T-cell (primary cell): Measurements from ENCODE around the gene SPECC1. TPM values are rescaled to one million over a fixed set of nuclear protein-coding genes. Genes with fewer than 3 reads are reported as not detected.

Experiments
- ATAC-seq, 4 experiments: fragments of 200-7000 bp in 3 of 4; fragments of 150-1000 bp in 1 of 4; cut with Tn5 transposase; replicated peaks in 1 of 4; 1 replicate in 3 of 4; 2 replicates in 1 of 4; pipeline ENCODE4 v1.10.0; 2021; ENCODE audit warnings: moderate library complexity in 3 of 4, mild to moderate bottlenecking in 2 of 4, moderate number of reproducible peaks in 1 of 4
- CTCF ChIA-PET, 2 donors: fragments of 300-600 bp; sonication (Branson Sonifier 250); formaldehyde crosslinking; loops; one replicate each; lab custom pipeline; 2022; ENCODE audit warnings: antibody characterized with exemption in 2 of 2; lab: Charles Lee
- POLR2A ChIA-PET, 2 donors: fragments of 300-600 bp; sonication (Branson Sonifier 250); formaldehyde crosslinking; loops; one replicate each; lab custom pipeline; 2022; ENCODE audit warnings: antibody characterized with exemption in 2 of 2; lab: Charles Lee
- DNase-seq, 35 experiments: peaks; one replicate each; pipeline versions ENCODE4 v3.0.0 to v3.0.0-alpha.2; 2013 to 2023
- H3K27ac ChIP-seq: one replicate; pipeline ENCODE4 v1.5.1; 2013; ENCODE audit warnings: low read length
- H3K27me3 ChIP-seq, 2 experiments: replicated peaks in 1 of 2; 1 replicate in 1 of 2; 2 replicates in 1 of 2; pipeline versions ENCODE4 v1.6.1 to v1.7.0; 2013; ENCODE audit warnings: low read length in 1 of 2, mixed read lengths in 1 of 2; ENCODE audit not compliant: control insufficient read depth in 2 of 2, insufficient read depth in 2 of 2; ENCODE audit errors: extremely low read depth in 1 of 2
- H3K36me3 ChIP-seq, 2 donors: 1 replicate in 1 of 2; 2 replicates in 1 of 2; pipeline versions ENCODE4 v1.6.1 to v1.7.0; 2013; ENCODE audit warnings: low read length in 1 of 2; ENCODE audit not compliant: control insufficient read depth in 2 of 2, insufficient read depth in 1 of 2; ENCODE audit errors: extremely low read depth in 1 of 2
- H3K4me1 ChIP-seq, 2 experiments: 1 replicate in 1 of 2; 2 replicates in 1 of 2; pipeline versions ENCODE4 v1.6.1 to v1.7.0; 2013; ENCODE audit warnings: low read length in 2 of 2, mixed read lengths in 1 of 2; ENCODE audit not compliant: insufficient read depth in 2 of 2, control insufficient read depth in 1 of 2; ENCODE audit errors: extremely low read depth in 1 of 2
- H3K4me3 ChIP-seq, 2 donors: 1 replicate in 1 of 2; 2 replicates in 1 of 2; pipeline versions ENCODE4 v1.5.1 to v1.7.0; 2013; ENCODE audit warnings: mild to moderate bottlenecking in 2 of 2, low read length in 1 of 2, moderate library complexity in 1 of 2; ENCODE audit not compliant: control insufficient read depth in 1 of 2; ENCODE audit errors: extremely low read depth in 1 of 2
- H3K9me3 ChIP-seq: 2 replicates; pipeline ENCODE4 v1.7.0; 2013
- H3K27ac Mint-ChIP-seq, 2 donors: one replicate each; pipeline ENCODE4 v1.8.0; 2020 to 2021; ENCODE audit warnings: mild to moderate bottlenecking in 2 of 2, mixed read lengths in 2 of 2
- H3K27me3 Mint-ChIP-seq, 2 donors: one replicate each; pipeline ENCODE4 v1.8.0; 2021 to 2022; ENCODE audit warnings: mixed read lengths in 2 of 2
- H3K36me3 Mint-ChIP-seq: one replicate; pipeline ENCODE4 v1.8.0; 2021; ENCODE audit warnings: mixed read lengths
- H3K4me1 Mint-ChIP-seq, 3 donors: one replicate each; pipeline ENCODE4 v1.8.0; 2020 to 2022; ENCODE audit warnings: mixed read lengths in 3 of 3, mild to moderate bottlenecking in 1 of 3
- H3K4me3 Mint-ChIP-seq, 3 donors: one replicate each; pipeline ENCODE4 v1.8.0; 2020 to 2022; ENCODE audit warnings: mild to moderate bottlenecking in 3 of 3, mixed read lengths in 3 of 3, moderate library complexity in 3 of 3
- H3K9me3 Mint-ChIP-seq, 3 donors: one replicate each; pipeline ENCODE4 v1.8.0; 2020 to 2022; ENCODE audit warnings: mixed read lengths in 3 of 3
- WGBS: methylation state at CpG from one replicate; pipeline ENCODE4 v1.1.5; 2013; ENCODE audit warnings: missing lambda C conversion rate; ENCODE audit not compliant: insufficient coverage; 5-methylcytosine and 5-hydroxymethylcytosine counted together
- total RNA-seq, 35 experiments: library from RNA in 6 of 35; stranded (reverse) in 6 of 35; fragments of 120-200 nt in 1 of 35; gene quantifications; one replicate each; pipeline versions ENCODE4 v1.2.1 to v1.2.4 and lab custom pipeline; 2013 to 2026

Gene SPECC1
- total RNA-seq, 5 donors from 2014 or later (not counting 1 experiment from before 2014, with no cell fraction given): 3.9 to 12.9 (median 6.0) TPM

GRCh38 chr17:20208717-20209116 lies 199.6 kb downstream of the SPECC1 start:
- H3K9me3 Mint-ChIP-seq: peaks cover 0 to 5% (median 0%) of the 10 kb centered on the region in 3 donors
- no peak overlapping the region for H3K4me3 Mint-ChIP-seq
- H3K27ac Mint-ChIP-seq: no peak overlapping the region
- no peaks in the 10 kb centered on the region for H3K27me3 Mint-ChIP-seq
- H3K4me3 ChIP-seq: no peak overlapping the region
- ATAC-seq (no peak), DNase-seq (no peak)
- no peak overlapping the region for H3K27ac ChIP-seq
- ChIA-PET CTCF (no interaction called here), POLR2A (no interaction called here)
- no peaks in the 10 kb centered on the region for H3K9me3 ChIP-seq
- peaks cover 19 to 25% (median 24%) of the 10 kb centered on the region in 3 donors for H3K4me1 Mint-ChIP-seq
- peaks cover 5% of the 10 kb centered on the region for H3K36me3 Mint-ChIP-seq
- H3K4me1 ChIP-seq: peaks cover 4 to 14% of the 10 kb centered on the region in 2 experiments
- H3K36me3 ChIP-seq: no peaks in the 10 kb centered on the region
- WGBS: 80% methylated on average over 1 of the region's 3 CpGs
- no peaks in the 10 kb centered on the region for H3K27me3 ChIP-seq

- Mint-ChIP-seq H3K4me1 (peaks cover 18 to 20% (median 19%) of the 10 kb centered on the region in 3 donors), H3K27ac (no peak overlapping the region), H3K9me3 (peaks cover 0 to 5% (median 0%) of the 10 kb centered on the region in 3 donors), H3K27me3 (no peaks in the 10 kb centered on the region), H3K36me3 (peaks cover 5% of the 10 kb centered on the region), H3K4me3 (no peak overlapping the region)
- H3K36me3 ChIP-seq: no peaks in the 10 kb centered on the region
- H3K27me3 ChIP-seq: no peaks in the 10 kb centered on the region
- whole genome bisulfite sequencing: 100% methylated on average over 1 of the region's 4 CpGs
- no peak for DNase-seq
- no peak overlapping the region for H3K4me3 ChIP-seq
- ChIA-PET POLR2A (no interaction called here), CTCF (interaction anchor here in 1 of 2 donors (1.3 kb wide), 1 partner anchor 17 kb away, joined by 4 read pairs; no protein-coding TSS in a partner anchor)
- peaks cover 4 to 14% of the 10 kb centered on the region in 2 experiments for H3K4me1 ChIP-seq
- H3K9me3 ChIP-seq: no peaks in the 10 kb centered on the region
- H3K27ac ChIP-seq: no peak overlapping the region
- ATAC-seq: no peak
These were observed 201.0 kb downstream of the SPECC1 start for GRCh38 chr17:20210180-20210579.

GRCh38 chr17:20210614-20211013 lies 201.5 kb downstream of the SPECC1 start:
- POLR2A ChIA-PET: no interaction called here
- Mint-ChIP-seq H3K4me1 (peaks cover 14 to 16% (median 15%) of the 10 kb centered on the region in 3 donors), H3K27ac (no peak overlapping the region), H3K36me3 (peaks cover 5% of the 10 kb centered on the region), H3K9me3 (peaks cover 0 to 5% (median 0%) of the 10 kb centered on the region in 3 donors), H3K4me3 (no peak overlapping the region), H3K27me3 (no peaks in the 10 kb centered on the region)
- Histone ChIP-seq H3K27me3 (no peaks in the 10 kb centered on the region), H3K9me3 (no peaks in the 10 kb centered on the region), H3K4me1 (peaks cover 4 to 14% of the 10 kb centered on the region in 2 experiments), H3K4me3 (no peak overlapping the region), H3K36me3 (no peaks in the 10 kb centered on the region), H3K27ac (no peak overlapping the region)
- CTCF ChIA-PET: interaction anchor here in 1 of 2 donors (1.3 kb wide), 1 partner anchor 16 kb away, joined by 4 read pairs; no protein-coding TSS in a partner anchor
- ATAC-seq (no peak), DNase-seq (no peak)
- WGBS: 100% methylated on average over 5 of the region's 8 CpGs

GRCh38 chr17:20211246-20211645 lies 202.1 kb downstream of the SPECC1 start:
- POLR2A ChIA-PET: no interaction called here
- Histone ChIP-seq H3K27ac (no peak overlapping the region), H3K4me3 (no peak overlapping the region), H3K36me3 (no peaks in the 10 kb centered on the region), H3K9me3 (no peaks in the 10 kb centered on the region), H3K27me3 (no peaks in the 10 kb centered on the region), H3K4me1 (peaks cover 0 to 8% of the 10 kb centered on the region in 2 experiments)
- Mint-ChIP-seq H3K36me3 (peaks cover 5% of the 10 kb centered on the region), H3K4me1 (peaks cover 8 to 9% (median 9%) of the 10 kb centered on the region in 3 donors), H3K27ac (no peak overlapping the region), H3K4me3 (no peak overlapping the region), H3K9me3 (peaks cover 0 to 5% (median 0%) of the 10 kb centered on the region in 3 donors), H3K27me3 (no peaks in the 10 kb centered on the region)
- DNase-seq (no peak), ATAC-seq (no peak)
- CTCF ChIA-PET: no interaction called here
- WGBS: 81% methylated on average over 3 of the region's 3 CpGs

GRCh38 chr17:20213449-20213848 lies 204.3 kb downstream of the SPECC1 start:
- POLR2A ChIA-PET: no interaction called here
- CTCF ChIA-PET: no interaction called here

GRCh38 chr17:20214794-20215193 lies 205.6 kb downstream of the SPECC1 start:
- DNase-seq (no peak), ATAC-seq (no peak)
- Histone ChIP-seq H3K36me3 (no peaks in the 10 kb centered on the region), H3K27ac (no peak overlapping the region), H3K4me1 (no peaks in the 10 kb centered on the region), H3K9me3 (no peaks in the 10 kb centered on the region), H3K4me3 (no peak overlapping the region), H3K27me3 (no peaks in the 10 kb centered on the region)
- H3K36me3 Mint-ChIP-seq: peaks cover 5% of the 10 kb centered on the region
- 100% methylated on average over 6 of the region's 8 CpGs for WGBS
- H3K4me3 Mint-ChIP-seq: no peak overlapping the region
- POLR2A ChIA-PET: no interaction called here
- CTCF ChIA-PET: no interaction called here
- no peak overlapping the region for H3K27ac Mint-ChIP-seq
- no peaks in the 10 kb centered on the region for H3K4me1 Mint-ChIP-seq
- no peaks in the 10 kb centered on the region for H3K27me3 Mint-ChIP-seq
- peaks cover 0 to 5% (median 0%) of the 10 kb centered on the region in 3 donors for H3K9me3 Mint-ChIP-seq

More at GRCh38 chr17:20213449-20213848, 204.3 kb downstream of the SPECC1 start:
- Mint-ChIP-seq H3K36me3 (peaks cover 5% of the 10 kb centered on the region), H3K4me1 (no peaks in the 10 kb centered on the region), H3K9me3 (peaks cover 0 to 5% (median 0%) of the 10 kb centered on the region in 3 donors), H3K4me3 (no peak overlapping the region), H3K27ac (no peak overlapping the region), H3K27me3 (no peaks in the 10 kb centered on the region)
- H3K27ac ChIP-seq: no peak overlapping the region
- H3K4me1 ChIP-seq: no peaks in the 10 kb centered on the region
- no peaks in the 10 kb centered on the region for H3K27me3 ChIP-seq
- no peak overlapping the region for H3K4me3 ChIP-seq
- H3K36me3 ChIP-seq: no peaks in the 10 kb centered on the region
- H3K9me3 ChIP-seq: no peaks in the 10 kb centered on the region
- no peak for DNase-seq
- ATAC-seq: no peak
